Transverse colon (tissue), 4 donors: ENCODE measurements around the gene TPSG1. TPM values are rescaled to one million over a fixed set of nuclear protein-coding genes. Genes with fewer than 3 reads are reported as not detected.
"Not testable (repeated sequence)": the region's sequence is repeated elsewhere in the genome, so short reads cannot be mapped to it uniquely, and the experiment has no call there.

ENCODE experiments used
- DNase-seq: peaks from one replicate; pipeline ENCODE4 v3.0.0-alpha.2; 2019
- H3K27ac ChIP-seq, 4 donors: fragments of 200-600 bp; sonication (generic); 2 replicates each; pipeline ENCODE4 v1.5.1; 2016 to 2018; ENCODE audit warnings: inconsistent platforms in 4 of 4
- H3K27me3 ChIP-seq: fragments of 200-600 bp; sonication (generic); 2 replicates; pipeline ENCODE4 v1.5.1; 2017; ENCODE audit warnings: inconsistent platforms
- H3K36me3 ChIP-seq, 4 donors: fragments of 200-600 bp; sonication (generic); 2 replicates each; pipeline ENCODE4 v1.5.1; 2017 to 2019; ENCODE audit warnings: inconsistent platforms in 4 of 4
- H3K4me1 ChIP-seq, 4 donors: fragments of 200-600 bp; sonication (generic); 2 replicates each; pipeline ENCODE4 v1.5.1; 2017 to 2020; ENCODE audit warnings: inconsistent platforms in 4 of 4
- H3K4me3 ChIP-seq, 4 donors: fragments of 200-600 bp; sonication (generic); 1 replicate in 1 of 4; 2 replicates in 3 of 4; pipeline versions ENCODE4 v1.5.1 to v1.6.1; 2017 to 2019; ENCODE audit warnings: inconsistent platforms in 4 of 4
- H3K9me3 ChIP-seq, 2 donors: fragments of 200-600 bp; sonication (generic); 2 replicates each; pipeline ENCODE4 v1.5.1; 2017 to 2019; ENCODE audit warnings: inconsistent platforms in 2 of 2
- CTCF ChIP-seq, 5 experiments: fragments of 200-600 bp in 3 of 5; fragments of 450-650 bp in 2 of 5; sonication (generic) in 3 of 5; IDR thresholded peaks; 1 replicate in 2 of 5; 2 replicates in 3 of 5; pipeline ENCODE4 v1.5.1; 2016 to 2017; ENCODE audit warnings: antibody characterized with exemption in 5 of 5, inconsistent platforms in 3 of 5, mild to moderate bottlenecking in 2 of 5, moderate library complexity in 1 of 5
- EP300 ChIP-seq: sonication (generic); formaldehyde crosslinking; IDR thresholded peaks from one replicate; pipeline ENCODE4 v1.6.1; 2017; ENCODE audit warnings: antibody characterized with exemption, low read depth
- POLR2A ChIP-seq: fragments of 450-650 bp; IDR thresholded peaks from one replicate; pipeline ENCODE4 v1.6.1; 2016; ENCODE audit warnings: antibody characterized with exemption, mild to moderate bottlenecking, moderate library complexity
- POLR2AphosphoS5 ChIP-seq, 3 donors: sonication (generic); formaldehyde crosslinking; IDR thresholded peaks; one replicate each; pipeline ENCODE4 v1.6.1; 2016; ENCODE audit warnings: antibody characterized with exemption in 3 of 3
- WGBS, 2 donors: methylation state at CpG; one replicate each; pipeline ENCODE4 v1.1.5; 2018; ENCODE audit warnings: low coverage in 1 of 2; 5-methylcytosine and 5-hydroxymethylcytosine counted together
- in situ Hi-C, 4 donors: fragments of 200-750 bp; cut with MboI; loops; one replicate each; pipeline versions ENCODE4 v1.15.0 to v1.15.1; 2017; ENCODE audit warnings: low sequenced_read_pairs in 3 of 4, low pct_ligation_motif_present in 1 of 4, low pct_unique_long_range_greater_than_20kb in 1 of 4
- intact Hi-C: fragments of 100-400 bp; cut with DNase I; formaldehyde crosslinking; loops from one replicate; pipeline ENCODE4 v1.15.1; 2023; ENCODE audit warnings: low total_unique reads
- total RNA-seq, 4 donors: library from RNA; depleted of rRNA; stranded (reverse); fragments of >200 nt; gene quantifications; one replicate each; pipeline ENCODE4 v1.1.0, GENCODE V29; 2016

Gene TPSG1
- total RNA-seq, 4 donors from 2014 or later = 20.9 to 41.0 (median 24.0) TPM; not detected in 1

- no peak for DNase-seq
- TF ChIP-seq POLR2A (no peak), EP300 (no peak)
- no peak overlapping the region for H3K4me3 ChIP-seq
- H3K4me1 ChIP-seq = peaks cover 0 to 4% (median 3%) of the 10 kb centered on the region in 4 donors
- 87 to 89% methylated on average over 3 to 9 of the region's 19 CpGs for WGBS, 2 donors
- in situ Hi-C loops = no loop called here
- H3K27ac ChIP-seq = no peak overlapping the region
- no peaks in the 10 kb centered on the region for H3K36me3 ChIP-seq
- intact Hi-C loops = no loop called here
- no peaks in the 10 kb centered on the region for H3K9me3 ChIP-seq
- H3K27me3 ChIP-seq = no peaks in the 10 kb centered on the region
These were observed 25.6 kb downstream of the TPSG1 start for GRCh38 chr16:1199347-1200013.

GRCh38 chr16:1198671-1199346 is 26.3 kb downstream of the TPSG1 start:
- H3K4me1 ChIP-seq, intact Hi-C loops, H3K36me3 ChIP-seq, H3K9me3 ChIP-seq, H3K27ac ChIP-seq, H3K4me3 ChIP-seq, in situ Hi-C loops, H3K27me3 ChIP-seq, DNase-seq: not testable (repeated sequence)
- WGBS, 2 donors = 90 to 100% methylated on average over 1 to 25 of the region's 44 CpGs

- intact Hi-C loops (no loop called here), in situ Hi-C loops (no loop called here)
- WGBS, 2 donors = 83 to 100% methylated on average over 2 to 17 of the region's 18 CpGs
- Histone ChIP-seq H3K4me1 (peaks cover 0 to 7% (median 6%) of the 10 kb centered on the region in 4 donors), H3K4me3 (no peak overlapping the region), H3K9me3 (no peaks in the 10 kb centered on the region), H3K36me3 (no peaks in the 10 kb centered on the region), H3K27me3 (no peaks in the 10 kb centered on the region), H3K27ac (no peak overlapping the region)
- TF ChIP-seq EP300 (no peak), POLR2A (no peak), POLR2AphosphoS5 (IDR thresholded peaks at IDR 0.05) (no peak), CTCF (IDR thresholded peaks at IDR 0.05) (no peak)
- no peak for DNase-seq
These were observed 26.9 kb downstream of the TPSG1 start for GRCh38 chr16:1198194-1198593.

DNA sequence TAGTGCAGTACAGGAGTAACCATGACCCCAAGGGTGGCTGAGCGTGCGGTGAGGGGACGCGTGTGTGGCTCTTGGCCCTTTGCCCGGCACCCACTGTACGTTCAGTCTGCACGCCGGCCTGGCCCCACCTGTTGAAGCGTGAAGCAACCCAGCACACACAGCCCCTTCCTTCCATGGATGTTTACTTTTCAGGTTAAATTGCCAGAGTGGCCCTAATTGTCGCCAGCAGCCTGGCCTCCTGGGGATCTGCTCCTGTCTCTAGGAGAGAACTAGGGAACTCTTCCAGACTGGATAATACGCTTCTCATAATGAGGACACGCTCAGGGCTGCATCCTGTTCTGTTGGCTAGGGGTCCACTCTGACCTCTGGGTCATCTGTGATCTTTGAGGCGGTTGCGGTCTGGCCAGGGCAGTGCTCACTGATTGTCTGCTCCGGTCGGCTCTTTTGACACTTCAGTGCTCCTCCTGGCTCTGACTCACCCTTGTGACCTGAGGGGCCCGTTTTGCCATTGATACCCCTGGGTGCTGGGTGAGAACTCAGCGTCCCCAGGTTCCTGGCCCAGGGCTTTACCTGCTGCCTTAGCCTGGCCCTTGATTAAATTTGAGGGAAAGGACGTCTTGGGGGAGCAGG is 27.7 kb downstream of the TPSG1 start:
- Histone ChIP-seq H3K36me3 (no peaks in the 10 kb centered on the region), H3K9me3 (no peaks in the 10 kb centered on the region), H3K27me3 (no peaks in the 10 kb centered on the region), H3K27ac (no peak overlapping the region), H3K4me1 (peaks cover 0 to 10% (median 6%) of the 10 kb centered on the region in 4 donors), H3K4me3 (no peak overlapping the region)
- no peak for TF ChIP-seq POLR2AphosphoS5 (IDR thresholded peaks at IDR 0.05)
- TF ChIP-seq EP300 = no peak
- no peak for TF ChIP-seq CTCF (IDR thresholded peaks at IDR 0.05)
- TF ChIP-seq POLR2A = no peak
- in situ Hi-C loops (no loop called here), intact Hi-C loops (no loop called here)
- WGBS, 2 donors = 62% methylated on average over 19 of the region's 19 CpGs; no CpG with 5 or more reads in 1 of the 2 donors
- DNase-seq = no peak

- Histone ChIP-seq H3K36me3 (no peaks in the 10 kb centered on the region), H3K4me1 (peaks cover 0 to 16% (median 6%) of the 10 kb centered on the region in 4 donors), H3K4me3 (no peak overlapping the region), H3K27me3 (no peaks in the 10 kb centered on the region), H3K9me3 (no peaks in the 10 kb centered on the region), H3K27ac (no peak overlapping the region)
- intact Hi-C loops (no loop called here), in situ Hi-C loops (no loop called here)
- 55% methylated on average over 11 of the region's 11 CpGs; no CpG with 5 or more reads in 1 of the 2 donors for WGBS, 2 donors
- DNase-seq = no peak
- TF ChIP-seq POLR2A (no peak), CTCF (IDR thresholded peaks at IDR 0.05) (no peak), EP300 (no peak), POLR2AphosphoS5 (IDR thresholded peaks at IDR 0.05) (no peak)
These were observed 28.6 kb downstream of the TPSG1 start for GRCh38 chr16:1196494-1196893.
